Motor neuron (in vitro differentiated cells): ENCODE data around the gene TAOK1. TPM values are rescaled to one million over a fixed set of nuclear protein-coding genes. Genes with fewer than 3 reads are reported as not detected.

ENCODE experiments used
- ATAC-seq, 8 experiments: fragments of 200-7000 bp; cut with Tn5 transposase; replicated peaks in 6 of 8; 2 replicates each; pipeline ENCODE4 v1.8.0; 2021; ENCODE audit warnings: mild to moderate bottlenecking in 8 of 8, moderate library complexity in 8 of 8
- H3K27ac ChIP-seq, 2 donors: fragments of 250-450 bp; sonication (Bioruptor Pico); 2 replicates each; pipeline ENCODE4 v1.9.0; 2021; ENCODE audit warnings: antibody characterized with exemption in 2 of 2, mild to moderate bottlenecking in 2 of 2, moderate library complexity in 1 of 2
- H3K4me1 ChIP-seq, 2 donors: fragments of 250-450 bp; sonication (Bioruptor Pico); replicated peaks in 1 of 2; 2 replicates each; pipeline ENCODE4 v1.6.1; 2021; ENCODE audit warnings: antibody characterized with exemption in 2 of 2, mild to moderate bottlenecking in 2 of 2, moderate library complexity in 1 of 2
- H3K4me3 ChIP-seq, 5 donors: fragments of 250-450 bp; sonication (Bioruptor Pico); 2 replicates each; pipeline ENCODE4 v1.9.0; 2021; ENCODE audit warnings: antibody characterized with exemption in 5 of 5, mild to moderate bottlenecking in 5 of 5, moderate library complexity in 4 of 5
- WGBS, 10 experiments: fragments of 450-650 bp; shearing (Covaris generic); methylation state at CpG; one replicate each; pipeline ENCODE4 v1.0.0; 2022; 5-methylcytosine and 5-hydroxymethylcytosine counted together
- in situ Hi-C, 9 experiments: fragments of 400-800 bp; cut with MboI; loops; one replicate each; pipeline ENCODE4 v1.15.0; 2021; ENCODE audit warnings: low sequenced_read_pairs in 9 of 9, low pct_unique_long_range_greater_than_20kb in 2 of 9; ENCODE audit not compliant: unreplicated experiment in 9 of 9
- total RNA-seq, 8 experiments: library from RNA; unstranded; fragments of 300-600 nt; gene quantifications; 2 replicates each; pipeline versions ENCODE4 v1.2.3 to v1.2.4, GENCODE V29; 2022

Gene TAOK1
- total RNA-seq, 8 experiments from 2014 or later, result 31.1 to 77.9 (median 49.9) TPM

GRCh38 chr17:29358416-29358815 lies 31.7 kb upstream of the TAOK1 start:
- Histone ChIP-seq H3K4me3 (no peak overlapping the region), H3K27ac (no peak overlapping the region), H3K4me1 (no peaks in the 10 kb centered on the region)
- WGBS, 10 experiments, result 25 to 100% (median 67%) methylated on average over 1 of the region's 1 CpG; no CpG with 5 or more reads in 6 of the 10 experiments
- in situ Hi-C loops, result loop anchor here in 1 of 9 experiments (25.0 kb wide), 1 partner anchor 179 kb away; no protein-coding TSS in a partner anchor
- ATAC-seq, result no peak

- no peak overlapping the region for H3K27ac ChIP-seq
- ATAC-seq, result no peak
- 60 to 100% (median 100%) methylated on average over 1 to 3 of the region's 3 CpGs; no CpG with 5 or more reads in 2 of the 10 experiments for WGBS, 10 experiments
- in situ Hi-C loops, result loop anchor here in 1 of 9 experiments (25.0 kb wide), 1 partner anchor 178 kb away; no protein-coding TSS in a partner anchor
- H3K4me3 ChIP-seq, result no peak overlapping the region
- H3K4me1 ChIP-seq, result no peaks in the 10 kb centered on the region
These were observed 30.4 kb upstream of the TAOK1 start for GRCh38 chr17:29359777-29360176.

- 57 to 100% (median 82%) methylated on average over 1 to 2 of the region's 2 CpGs; no CpG with 5 or more reads in 6 of the 10 experiments for WGBS, 10 experiments
- no peak for ATAC-seq
- H3K4me3 ChIP-seq, result no peak overlapping the region
- no peak overlapping the region for H3K27ac ChIP-seq
- peaks cover under 1 to 2% of the 10 kb centered on the region in 2 donors for H3K4me1 ChIP-seq
- in situ Hi-C loops, result loop anchor here in 1 of 9 experiments (25.0 kb wide), 1 partner anchor 174 kb away; no protein-coding TSS in a partner anchor
These were observed 26.4 kb upstream of the TAOK1 start for GRCh38 chr17:29363716-29364115.

GRCh38 chr17:29364691-29365090 lies 25.5 kb upstream of the TAOK1 start:
- no peak for ATAC-seq
- H3K4me1 ChIP-seq, result peaks cover 3 to 5% of the 10 kb centered on the region in 2 donors
- in situ Hi-C loops, result loop anchor here in 1 of 9 experiments (25.0 kb wide), 1 partner anchor 173 kb away; no protein-coding TSS in a partner anchor
- H3K4me3 ChIP-seq, result no peak overlapping the region
- 14 to 100% (median 100%) methylated on average over 1 to 4 of the region's 4 CpGs; no CpG with 5 or more reads in 3 of the 10 experiments for WGBS, 10 experiments
- H3K27ac ChIP-seq, result no peak overlapping the region

GRCh38 chr17:29368161-29368560 lies 22.0 kb upstream of the TAOK1 start:
- Histone ChIP-seq H3K4me3 (no peak overlapping the region), H3K4me1 (peaks cover 3 to 9% of the 10 kb centered on the region in 2 donors), H3K27ac (no peak overlapping the region)
- ATAC-seq, result no peak
- in situ Hi-C loops, result loop anchor here in 1 of 9 experiments (25.0 kb wide), 1 partner anchor 169 kb away; no protein-coding TSS in a partner anchor

- 0 to 43% (median 19%) methylated on average over 1 to 3 of the region's 4 CpGs; no CpG with 5 or more reads in 4 of the 10 experiments for WGBS, 10 experiments
- peak in 7 of 8 experiments; percentile 14 to 92 (median 77) for ATAC-seq
- in situ Hi-C loops, result loop anchor here in 1 of 9 experiments (25.0 kb wide), 1 partner anchor 168 kb away; no protein-coding TSS in a partner anchor
- H3K27ac ChIP-seq, result no peak overlapping the region
- H3K4me3 ChIP-seq, result no peak overlapping the region
- peaks cover 3 to 9% of the 10 kb centered on the region in 2 donors for H3K4me1 ChIP-seq
These were observed 21.2 kb upstream of the TAOK1 start for GRCh38 chr17:29368926-29369325.

- Histone ChIP-seq H3K4me3 (peak overlapping the region in 1 of 5 donors; percentile 2), H3K4me1 (peaks cover 12 to 20% of the 10 kb centered on the region in 2 donors), H3K27ac (no peak overlapping the region)
- peak; percentile 81 to 97 (median 89) for ATAC-seq
- WGBS, 10 experiments, result 0 to 50% (median 15%) methylated on average over 2 to 6 of the region's 7 CpGs
- in situ Hi-C loops, result loop anchor here in 1 of 9 experiments (25.0 kb wide), 1 partner anchor 167 kb away; no protein-coding TSS in a partner anchor
These were observed 20.1 kb upstream of the TAOK1 start for GRCh38 chr17:29369831-29370735.

GRCh38 chr17:29376667-29377270 lies 13.4 kb upstream of the TAOK1 start:
- Histone ChIP-seq H3K27ac (peak overlapping the region in 1 of 2 donors; percentile 56), H3K4me3 (peak overlapping the region in 1 of 5 donors; percentile 13), H3K4me1 (peaks cover 36 to 44% of the 10 kb centered on the region in 2 donors)
- in situ Hi-C loops, result loop anchor here in 4 of 9 experiments (25.0 kb wide), 2 partner anchors 161 to 186 kb away; partner anchors contain the start of genes ABHD15 (in 2 of the 4) and TP53I13 (in 2 of the 4)
- peak; percentile 83 to 100 (median 99) for ATAC-seq
- 0 to 40% (median 27%) methylated on average over 1 to 3 of the region's 3 CpGs; no CpG with 5 or more reads in 1 of the 10 experiments for WGBS, 10 experiments

- no peak for ATAC-seq
- no peak overlapping the region for H3K4me3 ChIP-seq
- no peak overlapping the region for H3K27ac ChIP-seq
- peaks cover 36 to 44% of the 10 kb centered on the region in 2 donors for H3K4me1 ChIP-seq
- in situ Hi-C loops, result loop anchor here in 4 of 9 experiments (25.0 kb wide), 2 partner anchors 159 to 184 kb away; partner anchors contain the start of genes ABHD15 (in 2 of the 4) and TP53I13 (in 2 of the 4)
- 71 to 93% (median 79%) methylated on average over 2 to 4 of the region's 4 CpGs; no CpG with 5 or more reads in 2 of the 10 experiments for WGBS, 10 experiments
These were observed 11.7 kb upstream of the TAOK1 start for GRCh38 chr17:29378500-29378899.

GRCh38 chr17:29379084-29379991 lies 10.8 kb upstream of the TAOK1 start:
- no peak overlapping the region for H3K27ac ChIP-seq
- in situ Hi-C loops, result loop anchor here in 4 of 9 experiments (25.0 kb wide), 2 partner anchors 158 to 183 kb away; partner anchors contain the start of genes ABHD15 (in 2 of the 4) and TP53I13 (in 2 of the 4)
- no peak overlapping the region for H3K4me3 ChIP-seq
- WGBS, 10 experiments, result 28 to 89% (median 54%) methylated on average over 1 to 10 of the region's 12 CpGs
- peak in 5 of 8 experiments; percentile 22 to 56 (median 38) for ATAC-seq
- peaks cover 35 to 41% of the 10 kb centered on the region in 2 donors for H3K4me1 ChIP-seq

GRCh38 chr17:29383686-29384085 lies 6.5 kb upstream of the TAOK1 start:
- ATAC-seq, result peak in 2 of 8 experiments; percentile 33 to 70
- Histone ChIP-seq H3K4me3 (no peak overlapping the region), H3K27ac (no peak overlapping the region), H3K4me1 (peaks cover 10 to 13% of the 10 kb centered on the region in 2 donors)
- in situ Hi-C loops, result loop anchor here in 4 of 9 experiments (25.0 kb wide), 2 partner anchors 154 to 179 kb away; partner anchors contain the start of genes ABHD15 (in 2 of the 4) and TP53I13 (in 2 of the 4)
- WGBS, 10 experiments, result 0 to 75% (median 48%) methylated on average over 1 of the region's 1 CpG; no CpG with 5 or more reads in 2 of the 10 experiments
